AG04450 (cell line): ENCODE data around the gene VAV1. TPM values are rescaled to one million over a fixed set of nuclear protein-coding genes. Genes with fewer than 3 reads are reported as not detected.

Experiments
- CTCF ChIA-PET: fragments of 300-600, 350-600 bp; formaldehyde crosslinking; extraction: SDS; loops from one replicate; lab custom pipeline; 2022; ENCODE audit warnings: antibody characterized with exemption, inconsistent platforms; lab: Charles Lee
- POLR2A ChIA-PET: fragments of 350-600 bp; formaldehyde crosslinking; extraction: SDS; loops from one replicate; lab custom pipeline; 2021; ENCODE audit warnings: antibody characterized with exemption, inconsistent platforms; lab: Yijun Ruan, JAX
- DNase-seq: peaks from one replicate; pipeline ENCODE4 v3.0.0-alpha.2; 2011; ENCODE audit warnings: low read depth, low spot score
- H3K27ac ChIP-seq: one replicate; pipeline ENCODE4 v1.5.1; 2012; ENCODE audit warnings: low read depth, low read length, control low read depth
- H3K27me3 ChIP-seq: one replicate; pipeline ENCODE4 v1.6.0; 2012; ENCODE audit warnings: low read length; ENCODE audit not compliant: control insufficient read depth, insufficient read depth
- H3K4me3 ChIP-seq: 2 replicates; pipeline ENCODE4 v1.5.1; 2011; ENCODE audit warnings: mild to moderate bottlenecking, low read depth, low read length, control low read depth
- H3K9me3 ChIP-seq: 2 replicates; pipeline ENCODE4 v1.5.1; 2012; ENCODE audit warnings: low read length; ENCODE audit not compliant: control insufficient read depth, insufficient read depth
- polyA minus RNA-seq: library from RNA; depleted of rRNA, polyadenylated mRNA; stranded (reverse); fragments of >200 nt; gene quantifications from 2 replicates; pipeline ENCODE4 v1.2.3, GENCODE V29; 2011; rRNA and poly(A)+ RNA removed
- polyA plus RNA-seq: library from polyadenylated mRNA; depleted of rRNA; stranded (reverse); fragments of >200 nt; gene quantifications from 2 replicates; pipeline ENCODE4 v1.2.3, GENCODE V29; 2011; rRNA removed
- TF ChIP-seq, protein P1 (sequence below): IDR thresholded peaks from 2 replicates; pipeline ENCODE4 v1.5.1; 2011; ENCODE audit warnings: low read depth, low read length, control low read depth, inconsistent platforms

The VAV1 gene, protein sequence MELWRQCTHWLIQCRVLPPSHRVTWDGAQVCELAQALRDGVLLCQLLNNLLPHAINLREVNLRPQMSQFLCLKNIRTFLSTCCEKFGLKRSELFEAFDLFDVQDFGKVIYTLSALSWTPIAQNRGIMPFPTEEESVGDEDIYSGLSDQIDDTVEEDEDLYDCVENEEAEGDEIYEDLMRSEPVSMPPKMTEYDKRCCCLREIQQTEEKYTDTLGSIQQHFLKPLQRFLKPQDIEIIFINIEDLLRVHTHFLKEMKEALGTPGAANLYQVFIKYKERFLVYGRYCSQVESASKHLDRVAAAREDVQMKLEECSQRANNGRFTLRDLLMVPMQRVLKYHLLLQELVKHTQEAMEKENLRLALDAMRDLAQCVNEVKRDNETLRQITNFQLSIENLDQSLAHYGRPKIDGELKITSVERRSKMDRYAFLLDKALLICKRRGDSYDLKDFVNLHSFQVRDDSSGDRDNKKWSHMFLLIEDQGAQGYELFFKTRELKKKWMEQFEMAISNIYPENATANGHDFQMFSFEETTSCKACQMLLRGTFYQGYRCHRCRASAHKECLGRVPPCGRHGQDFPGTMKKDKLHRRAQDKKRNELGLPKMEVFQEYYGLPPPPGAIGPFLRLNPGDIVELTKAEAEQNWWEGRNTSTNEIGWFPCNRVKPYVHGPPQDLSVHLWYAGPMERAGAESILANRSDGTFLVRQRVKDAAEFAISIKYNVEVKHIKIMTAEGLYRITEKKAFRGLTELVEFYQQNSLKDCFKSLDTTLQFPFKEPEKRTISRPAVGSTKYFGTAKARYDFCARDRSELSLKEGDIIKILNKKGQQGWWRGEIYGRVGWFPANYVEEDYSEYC
- not detected in 2 replicates for polyA plus RNA-seq
- polyA minus RNA-seq: not detected in 2 replicates

- no peak for DNase-seq
- H3K4me3 ChIP-seq: no peak within 1 kb of the TSS
- ChIA-PET CTCF (interaction anchor here (0.7 kb wide), 1 partner anchor 32 kb away, joined by 6 read pairs; no protein-coding TSS in a partner anchor), POLR2A (no interaction called here)
- peaks cover 1% of the 10 kb centered on the region for H3K27me3 ChIP-seq
- TF ChIP-seq, protein P1, sequence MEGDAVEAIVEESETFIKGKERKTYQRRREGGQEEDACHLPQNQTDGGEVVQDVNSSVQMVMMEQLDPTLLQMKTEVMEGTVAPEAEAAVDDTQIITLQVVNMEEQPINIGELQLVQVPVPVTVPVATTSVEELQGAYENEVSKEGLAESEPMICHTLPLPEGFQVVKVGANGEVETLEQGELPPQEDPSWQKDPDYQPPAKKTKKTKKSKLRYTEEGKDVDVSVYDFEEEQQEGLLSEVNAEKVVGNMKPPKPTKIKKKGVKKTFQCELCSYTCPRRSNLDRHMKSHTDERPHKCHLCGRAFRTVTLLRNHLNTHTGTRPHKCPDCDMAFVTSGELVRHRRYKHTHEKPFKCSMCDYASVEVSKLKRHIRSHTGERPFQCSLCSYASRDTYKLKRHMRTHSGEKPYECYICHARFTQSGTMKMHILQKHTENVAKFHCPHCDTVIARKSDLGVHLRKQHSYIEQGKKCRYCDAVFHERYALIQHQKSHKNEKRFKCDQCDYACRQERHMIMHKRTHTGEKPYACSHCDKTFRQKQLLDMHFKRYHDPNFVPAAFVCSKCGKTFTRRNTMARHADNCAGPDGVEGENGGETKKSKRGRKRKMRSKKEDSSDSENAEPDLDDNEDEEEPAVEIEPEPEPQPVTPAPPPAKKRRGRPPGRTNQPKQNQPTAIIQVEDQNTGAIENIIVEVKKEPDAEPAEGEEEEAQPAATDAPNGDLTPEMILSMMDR: no peak
- H3K27ac ChIP-seq: no peak within 1 kb of the TSS
- peaks cover 4% of the 10 kb centered on the region; the same call in 1 of the 2 replicates for H3K9me3 ChIP-seq
Observed at GRCh38 chr19:6772028-6772865, at the start of gene VAV1. TSS of gene VAV1 (plus strand) at chr19:6772708. CDS start at chr19:6772808, 100 bp downstream.

- POLR2A ChIA-PET: interaction anchor here (0.7 kb wide), 1 partner anchor 745 kb away, joined by 9 read pairs; the partner anchor contains the start of gene RANBP3
- no peak for DNase-seq
- TF ChIP-seq, protein P1: no peak
- Histone ChIP-seq H3K4me3 (no peak overlapping the region), H3K27ac (no peak overlapping the region), H3K9me3 (peaks cover 7% of the 10 kb centered on the region; the same call in 1 of the 2 replicates), H3K27me3 (peaks cover 4% of the 10 kb centered on the region)
- CTCF ChIA-PET: interaction anchor here (1.5 kb wide), 1 partner anchor 10 kb away, joined by 3 read pairs; no protein-coding TSS in a partner anchor
Observed at GRCh38 chr19:6723108-6723618, 49.3 kb upstream of the VAV1 start.

GRCh38 chr19:6723738-6724137, 48.8 kb upstream of the VAV1 start:
- Histone ChIP-seq H3K27ac (peak overlapping the region; percentile 2), H3K27me3 (peaks cover 4% of the 10 kb centered on the region), H3K9me3 (peaks cover 5% of the 10 kb centered on the region; the same call in 1 of the 2 replicates), H3K4me3 (no peak overlapping the region)
- TF ChIP-seq, protein P1: no peak
- CTCF ChIA-PET: interaction anchor here (1.5 kb wide), 1 partner anchor 9 kb away, joined by 3 read pairs; no protein-coding TSS in a partner anchor
- DNase-seq: no peak
- POLR2A ChIA-PET: interaction anchor here (0.7 kb wide), 1 partner anchor 746 kb away, joined by 9 read pairs; the partner anchor contains the start of gene RANBP3

DNA sequence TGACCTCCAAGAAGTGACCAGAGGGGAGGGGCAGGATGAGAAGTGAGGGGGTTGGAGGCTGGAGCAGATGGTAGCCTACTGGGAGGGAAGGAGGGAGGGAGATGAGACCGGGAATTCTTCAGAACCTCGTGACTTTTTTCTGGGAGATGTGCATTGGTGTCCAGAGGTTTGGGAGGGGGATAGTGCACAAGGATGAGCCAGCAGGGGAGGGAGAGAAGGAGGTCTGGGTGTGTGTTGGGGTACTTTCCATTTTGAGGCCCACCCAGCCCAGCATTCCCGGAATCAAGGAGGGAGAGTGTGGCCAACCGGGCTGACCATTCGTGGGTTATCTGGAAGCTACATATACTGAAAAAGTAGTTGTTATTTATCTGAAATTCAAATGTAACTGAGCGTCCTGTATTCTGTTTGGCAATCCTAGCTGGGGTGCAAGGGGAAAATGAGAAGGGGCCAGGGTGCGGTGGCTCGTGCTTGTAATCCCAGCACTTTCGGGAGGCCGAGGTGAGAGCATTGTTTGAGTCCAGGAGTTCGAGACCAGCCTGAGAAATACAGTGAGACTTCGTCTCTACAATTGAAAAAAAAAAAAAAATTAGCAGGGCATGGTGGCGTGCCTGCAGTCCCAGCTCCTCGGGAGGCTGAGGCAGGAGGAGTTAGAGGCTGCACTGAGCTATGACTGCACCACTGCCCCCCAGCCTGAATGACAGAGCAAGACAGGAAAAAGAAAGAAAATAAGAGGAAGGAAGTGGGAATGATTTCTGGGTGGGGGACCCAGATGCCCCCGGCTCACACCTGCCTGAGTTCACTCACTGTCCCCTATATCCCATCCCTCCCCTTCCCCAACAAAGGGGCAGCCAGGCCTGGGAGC, 47.6 kb upstream of the VAV1 start:
- no peak overlapping the region for H3K27ac ChIP-seq
- H3K4me3 ChIP-seq: no peak overlapping the region
- TF ChIP-seq, protein P1: no peak
- ChIA-PET POLR2A (no interaction called here), CTCF (no interaction called here)
- peaks cover 4% of the 10 kb centered on the region for H3K27me3 ChIP-seq
- H3K9me3 ChIP-seq: no peaks in the 10 kb centered on the region
- DNase-seq: no peak
